ENCODE measurements around the gene ATP5F1A. TPM values are rescaled to one million over a fixed set of nuclear protein-coding genes. Genes with fewer than 3 reads are reported as not detected.

The ATP5F1A gene
- total and polyA plus RNA-seq, 2 of the 4 experiments (the other 2 are of a cell fraction), result 543 to 1,085 TPM

DNA sequence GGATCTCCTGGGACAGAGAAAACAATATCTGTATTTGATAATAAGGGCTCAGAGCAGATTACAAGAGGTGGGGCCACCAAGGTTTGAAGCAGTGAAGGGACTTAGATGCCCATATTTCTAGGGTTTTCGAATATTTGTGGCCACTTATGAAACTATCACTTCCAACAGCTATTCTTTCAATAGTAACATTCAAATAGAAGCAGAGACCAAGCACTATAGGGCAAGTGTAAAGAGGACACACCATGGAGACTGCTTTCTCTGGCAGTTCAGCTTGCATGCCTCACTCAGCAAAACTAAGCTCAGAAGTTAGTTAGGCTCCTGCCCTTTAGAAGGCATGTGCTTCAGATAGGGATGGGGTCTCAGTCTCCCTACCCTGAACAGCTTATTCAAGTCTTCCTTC is 36.3 kb downstream of the ATP5F1A start:
- DNase-seq, result no peak
- Histone ChIP-seq H3K4me2 (ENCODE audit: low read depth, low read length) (no peak overlapping the region), H3K27ac (ENCODE audit: insufficient read depth, low read length) (no peak overlapping the region), H3K9me3 (ENCODE audit: control insufficient read depth, insufficient read depth, low read length) (no peaks in the 10 kb centered on the region), H2AFZ (replicated peaks; ENCODE audit: low read length, poor library complexity) (no peak overlapping the region), H3K56ac (ENCODE audit: extremely low read depth, insufficient read depth, low read length) (0 out of 2 replicates have a peak overlapping the region, but pooled peaks have one; percentile 17), H3K4me3 (ENCODE audit: insufficient read depth, low read depth, low read length) (no peak overlapping the region), H3K27me3 (ENCODE audit: control insufficient read depth, insufficient read depth, low read length) (no peaks in the 10 kb centered on the region), H2AK9ac (replicated peaks; ENCODE audit: low read depth, low read length, poor library complexity) (no peak overlapping the region), H3K4ac (ENCODE audit: low read depth, low read length) (no peak overlapping the region), H4K20me1 (ENCODE audit: insufficient read depth, low read length) (peaks cover 5% of the 10 kb centered on the region), H2AK5ac (ENCODE audit: low read depth, low read length) (no peak overlapping the region), H3K36me3 (ENCODE audit: control insufficient read depth, insufficient read depth, low read length) (no peaks in the 10 kb centered on the region), H3K79me1 (ENCODE audit: low read depth in 1 of 2, low read length in 2 of 2) (peaks cover 16 to 32% of the 10 kb centered on the region in 2 experiments), H4K5ac (ENCODE audit: low read depth, low read length) (no peak overlapping the region), H3K14ac (replicated peaks; ENCODE audit: low read depth, low read length) (no peak overlapping the region), H2BK120ac (ENCODE audit: low read depth, low read length) (no peak overlapping the region), H4K91ac (ENCODE audit: insufficient read depth, low read depth, low read length) (no peak overlapping the region), H3K9ac (ENCODE audit: low read depth, low read length) (no peak overlapping the region), H3K4me1 (ENCODE audit: control insufficient read depth, insufficient read depth, low read length) (no peaks in the 10 kb centered on the region; the same call in 1 of the 2 replicates), H3K23ac (ENCODE audit: low read depth, low read length) (no peak overlapping the region), H4K8ac (ENCODE audit: low read depth in 2 of 2, low read length in 2 of 2) (no peak overlapping the region), H2BK5ac (ENCODE audit: low read depth, low read length, poor library complexity, severe bottlenecking) (no peak overlapping the region), H2BK15ac (ENCODE audit: low read depth, low read length) (no peak overlapping the region), H2BK20ac (ENCODE audit: low read depth, low read length) (no peak overlapping the region), H3K9me1 (ENCODE audit: insufficient read depth, low read length) (peaks cover 8% of the 10 kb centered on the region), H3K18ac (ENCODE audit: low read depth, low read length) (no peak overlapping the region)
- TF ChIP-seq RCOR1 (IDR thresholded peaks at IDR 0.05; ENCODE audit: insufficient replicate concordance, low read length) (no peak), MXI1 (IDR thresholded peaks at IDR 0.05; ENCODE audit: borderline replicate concordance, low read depth, low read length) (no peak), NFE2L2 (IDR thresholded peaks at IDR 0.05; ENCODE audit: low read depth, low read length) (no peak), POLR2A (IDR thresholded peaks at IDR 0.05; ENCODE audit: low read depth, low read length) (no peak), SMC3 (IDR thresholded peaks at IDR 0.05; ENCODE audit: low read depth, low read length) (no peak), CHD1 (IDR thresholded peaks at IDR 0.05; ENCODE audit: low read depth, low read length) (no peak)
- TF ChIP-seq, protein P1, sequence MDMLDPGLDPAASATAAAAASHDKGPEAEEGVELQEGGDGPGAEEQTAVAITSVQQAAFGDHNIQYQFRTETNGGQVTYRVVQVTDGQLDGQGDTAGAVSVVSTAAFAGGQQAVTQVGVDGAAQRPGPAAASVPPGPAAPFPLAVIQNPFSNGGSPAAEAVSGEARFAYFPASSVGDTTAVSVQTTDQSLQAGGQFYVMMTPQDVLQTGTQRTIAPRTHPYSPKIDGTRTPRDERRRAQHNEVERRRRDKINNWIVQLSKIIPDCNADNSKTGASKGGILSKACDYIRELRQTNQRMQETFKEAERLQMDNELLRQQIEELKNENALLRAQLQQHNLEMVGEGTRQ (IDR thresholded peaks at IDR 0.05; ENCODE audit: low read depth, low read length), result no peak
- TF ChIP-seq, protein P2, sequence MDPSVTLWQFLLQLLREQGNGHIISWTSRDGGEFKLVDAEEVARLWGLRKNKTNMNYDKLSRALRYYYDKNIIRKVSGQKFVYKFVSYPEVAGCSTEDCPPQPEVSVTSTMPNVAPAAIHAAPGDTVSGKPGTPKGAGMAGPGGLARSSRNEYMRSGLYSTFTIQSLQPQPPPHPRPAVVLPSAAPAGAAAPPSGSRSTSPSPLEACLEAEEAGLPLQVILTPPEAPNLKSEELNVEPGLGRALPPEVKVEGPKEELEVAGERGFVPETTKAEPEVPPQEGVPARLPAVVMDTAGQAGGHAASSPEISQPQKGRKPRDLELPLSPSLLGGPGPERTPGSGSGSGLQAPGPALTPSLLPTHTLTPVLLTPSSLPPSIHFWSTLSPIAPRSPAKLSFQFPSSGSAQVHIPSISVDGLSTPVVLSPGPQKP (IDR thresholded peaks at IDR 0.05; ENCODE audit: borderline replicate concordance, low read depth, low read length), result no peak
- TF ChIP-seq, protein P3, sequence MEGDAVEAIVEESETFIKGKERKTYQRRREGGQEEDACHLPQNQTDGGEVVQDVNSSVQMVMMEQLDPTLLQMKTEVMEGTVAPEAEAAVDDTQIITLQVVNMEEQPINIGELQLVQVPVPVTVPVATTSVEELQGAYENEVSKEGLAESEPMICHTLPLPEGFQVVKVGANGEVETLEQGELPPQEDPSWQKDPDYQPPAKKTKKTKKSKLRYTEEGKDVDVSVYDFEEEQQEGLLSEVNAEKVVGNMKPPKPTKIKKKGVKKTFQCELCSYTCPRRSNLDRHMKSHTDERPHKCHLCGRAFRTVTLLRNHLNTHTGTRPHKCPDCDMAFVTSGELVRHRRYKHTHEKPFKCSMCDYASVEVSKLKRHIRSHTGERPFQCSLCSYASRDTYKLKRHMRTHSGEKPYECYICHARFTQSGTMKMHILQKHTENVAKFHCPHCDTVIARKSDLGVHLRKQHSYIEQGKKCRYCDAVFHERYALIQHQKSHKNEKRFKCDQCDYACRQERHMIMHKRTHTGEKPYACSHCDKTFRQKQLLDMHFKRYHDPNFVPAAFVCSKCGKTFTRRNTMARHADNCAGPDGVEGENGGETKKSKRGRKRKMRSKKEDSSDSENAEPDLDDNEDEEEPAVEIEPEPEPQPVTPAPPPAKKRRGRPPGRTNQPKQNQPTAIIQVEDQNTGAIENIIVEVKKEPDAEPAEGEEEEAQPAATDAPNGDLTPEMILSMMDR (conservative IDR thresholded peaks at IDR 0.05; ENCODE audit: low read depth, low read length), result no peak
- WGBS, 2 experiments (ENCODE audit: extremely low coverage in 2 of 2, insufficient read length in 1 of 2), result no CpG with 5 or more reads among the region's 1 CpG
- BruUV-seq (replicated peaks), result no TSS peak
- in situ Hi-C loops (cut with MboI; ENCODE audit: low sequenced_read_pairs) (no loop called here), dilution Hi-C loops (cut with HindIII; ENCODE audit: low sequenced_read_pairs, unreplicated experiment) (no loop called here), intact Hi-C loops (cut with micrococcal nuclease) (no loop called here)
- POLR2A ChIA-PET (ENCODE audit: unreplicated experiment), result no interaction called here
- CTCF ChIA-PET, result interaction anchor here (0.6 kb wide), 1 partner anchor 82 kb away, joined by 3 read pairs; no protein-coding TSS in a partner anchor
- no peak for ATAC-seq (ENCODE audit: low read depth)

Data from IMR-90 (cell line).